OCI-LY1 (cell line): ENCODE measurements around the gene ASB2.
A peak's percentile ranks its signal among the peaks of the same experiment; 100 is the strongest.

Experiments
- H2AFZ ChIP-seq: fragments of 200-600 bp; sonication (generic), shearing (Covaris generic); 2 replicates; pipeline ENCODE4 v1.6.0; 2014; ENCODE audit warnings: antibody characterized with exemption, mild to moderate bottlenecking, low read length
- H3F3A ChIP-seq: fragments of 200-600 bp; sonication (generic), shearing (Covaris generic); 2 replicates; pipeline ENCODE4 v1.6.0; 2014; ENCODE audit warnings: mild to moderate bottlenecking, antibody characterized with exemption, low read length, moderate library complexity; ENCODE audit not compliant: insufficient read depth
- H3K27ac ChIP-seq: fragments of 200-600 bp; sonication (generic); 2 replicates; pipeline ENCODE4 v1.5.1; 2014; ENCODE audit warnings: low read length, mixed run types, mild to moderate bottlenecking, low read depth; ENCODE audit not compliant: poor library complexity, severe bottlenecking
- H3K27me3 ChIP-seq: fragments of 200-600 bp; sonication (generic); 2 replicates; pipeline ENCODE4 v1.6.0; 2014; ENCODE audit warnings: antibody characterized with exemption, mild to moderate bottlenecking, low read length, moderate library complexity; ENCODE audit not compliant: insufficient read depth
- H3K36me3 ChIP-seq: fragments of 200-600 bp; sonication (generic); 2 replicates; pipeline ENCODE4 v1.6.1; 2014; ENCODE audit warnings: mild to moderate bottlenecking, antibody characterized with exemption, low read length, moderate library complexity, mixed read lengths; ENCODE audit not compliant: insufficient read depth
- H3K4me1 ChIP-seq: fragments of 200-600 bp; sonication (generic); 2 replicates; pipeline ENCODE4 v1.5.1; 2014; ENCODE audit warnings: mild to moderate bottlenecking, low read length, moderate library complexity; ENCODE audit not compliant: insufficient read depth, severe bottlenecking
- H3K4me2 ChIP-seq: fragments of 200-600 bp; sonication (generic), shearing (Covaris generic); 2 replicates; pipeline ENCODE4 v1.6.1; 2014; ENCODE audit warnings: low read length
- H3K4me3 ChIP-seq: fragments of 200-600 bp; sonication (generic); 2 replicates; pipeline ENCODE4 v1.5.1; 2014; ENCODE audit warnings: low read length, low read depth, mild to moderate bottlenecking, mixed read lengths; ENCODE audit not compliant: poor library complexity, severe bottlenecking
- H3K79me2 ChIP-seq: fragments of 200-600 bp; shearing (Covaris generic); 2 replicates; pipeline ENCODE4 v1.6.1; 2016; ENCODE audit warnings: mixed run types, low read length, mixed read lengths; ENCODE audit not compliant: insufficient read depth
- H3K9ac ChIP-seq: fragments of 200-600 bp; sonication (generic), shearing (Covaris generic); 2 replicates; pipeline ENCODE4 v1.6.1; 2014; ENCODE audit warnings: mild to moderate bottlenecking, low read length, mixed read lengths
- H3K9me2 ChIP-seq: fragments of 200-600 bp; sonication (generic), shearing (Covaris generic); 2 replicates; pipeline ENCODE4 v1.6.1; 2014; ENCODE audit warnings: low read depth, mild to moderate bottlenecking, low read length, mixed read lengths
- H3K9me3 ChIP-seq: fragments of 200-600 bp; shearing (Covaris generic); 2 replicates; pipeline ENCODE4 v1.6.1; 2014; ENCODE audit warnings: low read length, mixed read lengths
- H4K20me1 ChIP-seq: fragments of 200-600 bp; sonication (generic), shearing (Covaris generic); 2 replicates; pipeline ENCODE4 v1.6.0; 2016; ENCODE audit warnings: mild to moderate bottlenecking, low read length; ENCODE audit not compliant: insufficient read depth
- CTCF ChIP-seq: fragments of 200-600 bp; sonication (generic), shearing (Covaris generic); IDR thresholded peaks from 2 replicates; pipeline ENCODE4 v1.5.1; 2017; ENCODE audit warnings: mild to moderate bottlenecking, antibody characterized with exemption, low read length, moderate library complexity, mixed read lengths
- EZH2 ChIP-seq: fragments of 200-600 bp; sonication (generic), shearing (Covaris generic); IDR thresholded peaks from 2 replicates; pipeline ENCODE4 v1.8.0; 2017; ENCODE audit warnings: borderline replicate concordance, mixed run types, mild to moderate bottlenecking, antibody characterized with exemption, low read length, moderate library complexity, mixed read lengths

The ASB2 gene

GRCh38 chr14:93958567-93959238 lies 17.7 kb downstream of the ASB2 start:
- Histone ChIP-seq H3K9me2 (no peaks in the 10 kb centered on the region), H3K9ac (peak overlapping the region; percentile 88), H3K27ac (peak overlapping the region; percentile 100), H2AFZ (no peak overlapping the region), H4K20me1 (no peaks in the 10 kb centered on the region), H3F3A (peaks cover 10% of the 10 kb centered on the region; the same call in 1 of the 2 replicates), H3K4me3 (no peak overlapping the region), H3K27me3 (no peaks in the 10 kb centered on the region), H3K79me2 (no peaks in the 10 kb centered on the region), H3K9me3 (no peaks in the 10 kb centered on the region), H3K36me3 (peaks cover 7% of the 10 kb centered on the region; the same call in 1 of the 2 replicates), H3K4me1 (peaks cover 100% of the 10 kb centered on the region), H3K4me2 (peak overlapping the region; percentile 37)
- TF ChIP-seq CTCF (no peak), EZH2 (no peak)

- H3F3A ChIP-seq, result 0 out of 2 replicates have a peak, but pooled peaks cover 5% of the 10 kb centered on the region
- peak overlapping the region; percentile 88 for H3K9ac ChIP-seq
- no peak overlapping the region for H3K4me3 ChIP-seq
- H4K20me1 ChIP-seq, result no peaks in the 10 kb centered on the region
- H3K27me3 ChIP-seq, result no peaks in the 10 kb centered on the region
- peak overlapping the region; percentile 100 for H3K27ac ChIP-seq
- H3K4me1 ChIP-seq, result peaks cover 100% of the 10 kb centered on the region
- no peak for TF ChIP-seq CTCF
- TF ChIP-seq EZH2, result no peak
- peaks cover 14% of the 10 kb centered on the region; the same call in 1 of the 2 replicates for H3K36me3 ChIP-seq
- no peak overlapping the region for H2AFZ ChIP-seq
- H3K9me2 ChIP-seq, result no peaks in the 10 kb centered on the region
- H3K79me2 ChIP-seq, result no peaks in the 10 kb centered on the region
- peak overlapping the region; percentile 93 for H3K4me2 ChIP-seq
- H3K9me3 ChIP-seq, result no peaks in the 10 kb centered on the region
These were observed 18.4 kb downstream of the ASB2 start for GRCh38 chr14:93957751-93958566.

GRCh38 chr14:93957333-93957710 lies 19.0 kb downstream of the ASB2 start:
- Histone ChIP-seq H3K9me3 (no peaks in the 10 kb centered on the region), H3K27me3 (no peaks in the 10 kb centered on the region), H4K20me1 (no peaks in the 10 kb centered on the region), H3F3A (0 out of 2 replicates have a peak, but pooled peaks cover 5% of the 10 kb centered on the region), H3K27ac (peak overlapping the region; percentile 100), H3K9me2 (no peaks in the 10 kb centered on the region), H3K9ac (peak overlapping the region; percentile 88), H3K79me2 (no peaks in the 10 kb centered on the region), H2AFZ (no peak overlapping the region), H3K4me1 (peaks cover 100% of the 10 kb centered on the region), H3K4me3 (peak overlapping the region; percentile 62), H3K36me3 (peaks cover 20% of the 10 kb centered on the region), H3K4me2 (peak overlapping the region; percentile 93)
- TF ChIP-seq CTCF, result no peak
- TF ChIP-seq EZH2, result no peak
